GM18507 (cell line): Measurements from ENCODE around the gene LZTR1.

Source experiments
- DNase-seq: peaks from one replicate; pipeline ENCODE4 v3.0.0; 2011; ENCODE audit warnings: low read depth; ENCODE audit not compliant: insufficient read length; ENCODE audit errors: extremely low spot score
- FAIRE-seq: peaks from 2 replicates; lab custom pipeline; 2011; peaks lifted over from hg19 to GRCh38; lab: Jason Lieb, UNC

Gene LZTR1

DNA sequence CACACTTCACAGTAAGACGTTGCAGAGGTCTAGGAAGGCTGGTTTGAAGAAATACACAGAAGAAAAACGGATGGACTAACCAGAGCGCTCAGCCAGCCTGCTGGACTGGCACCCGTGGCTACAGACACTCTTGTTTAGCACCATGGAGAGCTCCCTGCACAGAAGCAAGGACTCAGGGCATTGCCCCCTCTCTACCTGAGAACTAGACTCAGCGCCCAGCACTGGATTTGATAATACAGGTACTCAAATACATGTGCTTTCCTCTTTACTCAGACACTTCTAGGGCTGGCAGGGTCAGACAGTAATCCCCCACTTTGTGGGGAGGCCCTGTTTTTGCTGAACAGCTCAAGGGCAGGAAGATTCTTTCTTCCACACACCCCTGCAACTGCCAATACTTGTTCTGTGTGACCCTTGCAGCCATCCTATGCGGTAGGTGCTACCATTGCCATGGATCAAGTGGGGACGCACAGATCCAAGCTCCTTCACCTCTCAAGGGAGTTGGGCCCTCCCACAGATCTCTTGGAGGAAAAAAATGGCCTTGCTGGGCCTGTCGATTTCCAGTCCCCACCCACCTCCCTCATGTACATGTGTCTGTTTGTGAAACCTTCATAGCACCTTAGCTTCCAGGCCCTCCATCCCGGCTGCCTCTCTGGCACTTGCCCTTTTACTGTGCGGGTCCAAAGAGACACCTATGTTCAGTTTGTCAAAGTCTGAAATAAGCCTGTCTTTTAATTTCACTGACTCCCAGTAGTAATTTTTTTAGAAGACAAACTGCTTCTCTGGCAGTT, 27.7 kb downstream of the LZTR1 start:
- no peak for DNase-seq
- FAIRE-seq, result peak; percentile 26

DNA sequence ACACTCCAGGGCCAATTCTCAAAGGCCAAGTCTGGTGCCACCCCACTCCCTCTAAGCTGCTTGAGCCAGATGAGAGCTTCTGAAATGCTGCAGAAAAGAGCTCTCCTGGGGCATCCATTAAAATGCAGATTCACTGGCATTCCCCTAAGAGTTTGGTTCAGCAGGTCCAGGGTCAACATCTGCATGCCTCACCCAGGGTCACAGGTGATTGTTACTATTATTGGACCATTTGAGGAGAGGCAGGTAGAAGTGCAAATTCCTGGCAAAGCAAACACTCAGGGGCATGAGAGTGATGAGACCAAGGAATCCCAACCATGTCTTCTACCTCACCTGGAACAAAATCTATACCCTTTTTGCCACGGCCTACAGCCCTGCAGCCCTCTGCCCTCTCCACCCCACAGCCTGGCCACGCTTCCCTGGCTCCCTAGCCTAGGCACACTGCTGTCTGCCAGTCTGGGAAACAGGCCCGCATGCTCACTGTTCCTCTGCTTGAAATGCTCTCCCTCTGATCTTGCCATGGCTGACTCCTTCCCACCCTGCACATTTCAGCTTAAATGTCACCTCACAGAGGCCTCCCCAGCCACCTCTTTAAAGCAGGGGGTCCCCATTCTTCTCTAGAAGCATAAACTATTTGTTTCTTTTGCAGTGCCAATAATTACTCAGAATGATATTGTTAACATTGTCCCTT, 28.5 kb downstream of the LZTR1 start:
- no peak for DNase-seq
- no peak for FAIRE-seq

DNA sequence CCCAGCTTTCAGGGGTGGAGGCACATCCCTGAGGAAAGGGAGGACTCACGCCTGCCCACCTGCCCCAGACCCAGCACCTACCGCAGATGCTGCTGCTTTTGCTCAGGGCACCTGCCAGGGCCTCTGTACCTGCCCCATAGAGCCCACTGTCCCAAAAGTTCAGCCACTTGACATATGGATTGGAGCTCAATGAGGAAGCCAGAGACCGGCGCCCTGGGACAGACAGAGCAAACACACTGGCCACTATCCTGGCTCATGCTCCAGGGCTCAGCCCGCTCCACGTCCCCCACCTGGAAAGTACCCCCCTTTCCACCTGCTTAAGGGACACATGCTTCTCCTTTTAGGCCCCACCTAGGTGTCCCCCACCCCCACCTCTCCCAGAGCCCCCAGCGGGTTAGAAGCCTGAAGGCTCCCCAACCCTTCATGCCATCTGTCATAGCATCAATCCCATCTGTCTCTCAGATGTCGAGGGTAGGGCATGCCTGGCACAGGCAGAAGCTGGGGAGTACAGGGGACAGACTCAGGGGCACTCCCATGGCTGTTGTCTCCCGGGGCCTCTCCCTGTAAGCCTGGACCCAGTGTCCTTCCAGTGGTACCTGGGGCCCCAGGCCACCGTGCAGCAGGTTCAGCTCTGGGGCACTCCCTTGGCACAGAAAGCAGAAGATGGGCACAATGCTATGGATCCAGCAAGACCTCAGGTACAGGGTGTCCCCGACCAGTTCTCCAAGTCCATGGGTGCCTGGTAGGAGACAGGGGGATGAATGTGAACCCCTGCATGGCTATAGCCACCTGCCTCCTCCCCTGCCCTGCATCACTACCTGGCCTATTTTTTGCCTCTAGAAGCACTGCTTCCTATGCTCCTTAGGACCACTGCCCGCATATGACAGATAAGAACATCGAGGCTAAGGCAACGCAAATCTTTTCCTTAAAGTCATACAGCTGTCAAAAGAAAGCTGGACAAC, 30.6 kb downstream of the LZTR1 start:
- FAIRE-seq (no peak), DNase-seq (no peak)

DNA sequence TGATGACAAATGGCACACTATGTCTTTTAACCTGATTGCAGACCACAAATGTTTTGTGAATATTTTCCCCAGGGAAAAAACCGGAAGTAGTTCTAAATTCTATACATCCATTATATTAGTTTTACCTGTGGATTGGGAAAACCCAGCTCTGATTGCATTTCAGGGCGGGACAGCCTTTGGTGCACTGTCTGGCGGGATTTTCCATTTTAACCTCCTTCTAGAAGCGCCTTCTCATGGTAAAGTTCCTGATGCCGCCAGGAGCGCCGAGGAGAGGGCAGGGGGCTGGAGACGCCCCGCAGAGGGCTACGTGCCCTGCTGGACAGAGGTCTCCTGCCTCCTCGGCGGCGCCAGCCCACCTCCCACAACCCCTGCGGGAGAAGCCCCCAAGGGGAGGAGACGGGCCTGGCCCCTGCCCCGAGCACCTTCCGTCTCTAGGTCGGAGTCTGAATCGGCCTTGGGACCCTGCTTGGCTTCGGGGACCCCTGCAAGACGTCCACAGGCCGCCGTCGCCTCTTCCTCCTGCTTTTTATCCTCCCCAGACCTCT, 31.6 kb downstream of the LZTR1 start:
- DNase-seq, result no peak
- no peak for FAIRE-seq

DNA sequence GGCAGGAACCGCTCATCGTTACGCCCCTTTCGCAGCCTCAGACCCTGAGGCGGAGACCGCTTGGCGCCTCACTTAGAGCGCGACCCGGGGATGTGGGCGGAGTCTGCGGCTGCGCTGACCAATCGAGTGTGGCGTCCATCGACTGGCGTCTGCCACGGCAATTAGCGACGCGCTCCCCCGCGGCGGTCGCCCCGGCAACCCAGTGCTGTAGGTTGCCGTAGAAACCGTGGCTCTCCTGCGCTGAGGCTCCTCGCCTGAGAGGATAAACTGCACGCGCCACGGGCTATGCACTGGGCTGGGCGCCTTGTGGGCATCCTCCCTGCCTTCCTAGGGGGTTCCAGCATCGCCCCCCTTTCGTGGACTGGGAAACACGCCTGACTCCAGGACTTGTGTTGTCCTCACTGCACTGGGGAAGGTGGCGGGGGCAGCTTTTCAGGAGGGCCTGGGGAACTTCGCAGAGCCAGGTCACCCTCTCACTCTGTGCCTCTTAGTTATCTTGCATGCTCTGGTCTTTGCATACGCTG, 32.2 kb downstream of the LZTR1 start:
- DNase-seq, result peak; percentile 94
- peak; percentile 96 for FAIRE-seq

DNA sequence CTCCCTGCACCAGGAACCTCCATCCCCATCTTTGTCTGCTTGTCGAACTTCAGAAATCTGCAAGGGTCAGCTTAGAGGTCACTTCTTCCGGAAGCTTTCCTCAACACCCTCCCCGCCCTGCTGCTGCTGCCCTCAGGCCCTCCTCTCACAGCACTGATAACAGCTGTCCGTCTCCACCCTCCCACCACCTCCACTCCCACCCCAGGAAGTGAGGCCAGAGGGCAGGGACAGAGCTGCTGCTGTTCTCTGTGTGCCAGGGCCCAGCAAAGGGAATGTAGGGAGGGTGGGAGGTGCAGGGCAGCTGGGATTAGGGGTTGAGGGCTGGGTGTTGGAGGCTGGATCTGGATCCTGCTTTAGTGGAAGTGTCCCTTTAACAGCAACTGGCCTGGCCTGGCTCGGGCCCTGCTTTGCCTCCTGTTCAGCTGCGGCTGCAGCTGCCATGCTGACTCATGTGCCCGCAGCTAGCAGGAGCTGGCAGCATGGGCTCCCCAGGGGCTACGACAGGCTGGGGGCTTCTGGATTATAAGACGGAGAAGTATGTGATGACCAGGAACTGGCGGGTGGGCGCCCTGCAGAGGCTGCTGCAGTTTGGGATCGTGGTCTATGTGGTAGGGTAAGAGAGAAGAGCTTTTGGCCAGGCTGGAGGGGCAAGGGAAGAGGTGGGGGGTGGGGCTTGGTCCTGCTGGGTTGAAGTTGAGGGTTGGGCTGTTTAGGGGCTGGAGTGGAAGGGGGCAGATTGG, 32.8 kb downstream of the LZTR1 start, which contains the start of gene P2RX6:
TSS of gene P2RX6 (plus strand) at position 440 of the 740 bp plus-strand sequence. CDS start at position 450, 10 bp downstream.
- DNase-seq (no peak), FAIRE-seq (no peak)

DNA sequence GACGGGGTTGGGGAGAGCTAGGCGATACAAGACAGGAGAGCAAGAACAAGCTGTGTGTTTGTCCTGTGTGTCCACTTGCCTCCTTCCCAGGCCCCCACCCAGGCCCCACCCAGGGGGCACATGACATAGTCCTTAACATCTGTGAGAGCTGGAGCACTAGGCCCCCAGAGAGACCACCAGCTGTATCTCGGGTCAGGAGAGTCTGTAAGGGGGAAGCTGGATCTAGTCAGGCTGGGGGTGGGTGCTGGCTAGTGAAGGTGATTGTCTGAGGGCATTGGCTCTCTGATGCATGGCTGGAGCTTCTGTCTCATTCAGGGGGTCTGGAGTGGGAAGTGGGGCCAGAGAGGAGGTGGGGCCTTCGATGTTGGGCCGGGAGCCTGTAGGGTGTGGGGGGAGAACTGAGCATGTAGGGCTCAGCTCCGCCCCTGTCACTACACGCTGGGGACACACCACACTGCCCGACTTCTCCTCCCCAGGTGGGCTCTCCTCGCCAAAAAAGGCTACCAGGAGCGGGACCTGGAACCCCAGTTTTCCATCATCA, 33.4 kb downstream of the LZTR1 start:
- FAIRE-seq (no peak), DNase-seq (no peak)

DNA sequence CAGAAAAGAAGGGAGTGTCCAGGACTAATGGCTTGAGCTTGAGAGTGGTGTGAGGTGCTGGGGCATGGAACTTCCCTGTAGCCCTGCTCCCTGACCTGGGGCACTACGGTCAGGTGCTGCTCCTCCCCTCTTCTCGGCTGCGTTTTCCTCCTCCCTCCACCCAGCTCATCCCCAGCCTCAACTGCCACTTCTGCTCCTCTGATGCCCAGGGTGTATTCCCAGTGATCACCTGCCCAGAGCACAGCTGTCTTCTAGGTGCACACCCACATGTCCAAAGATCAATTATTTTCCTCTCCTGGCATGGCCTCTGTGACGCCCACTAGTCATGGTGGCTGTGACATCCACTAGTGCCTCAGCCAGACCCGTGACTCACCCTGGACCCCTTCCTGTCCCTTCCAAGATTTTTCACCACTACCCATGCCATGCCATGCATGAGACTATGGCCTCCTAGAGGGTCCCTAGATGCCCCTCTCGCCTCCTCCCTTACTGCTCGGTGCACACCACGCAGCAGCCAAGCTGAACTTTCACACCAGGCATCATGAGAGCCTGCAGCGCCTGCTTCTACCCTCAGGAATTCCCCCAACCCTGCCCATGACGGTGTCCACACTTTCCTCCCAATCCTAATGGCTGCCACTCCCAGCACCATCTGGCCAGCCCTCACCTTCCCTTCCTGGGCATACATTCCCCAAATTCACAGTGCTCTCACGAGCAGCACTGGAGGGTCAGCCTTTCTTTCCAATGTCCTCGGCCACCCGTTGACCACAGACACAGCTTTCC, 34.7 kb downstream of the LZTR1 start:
- FAIRE-seq (no peak), DNase-seq (no peak)

DNA sequence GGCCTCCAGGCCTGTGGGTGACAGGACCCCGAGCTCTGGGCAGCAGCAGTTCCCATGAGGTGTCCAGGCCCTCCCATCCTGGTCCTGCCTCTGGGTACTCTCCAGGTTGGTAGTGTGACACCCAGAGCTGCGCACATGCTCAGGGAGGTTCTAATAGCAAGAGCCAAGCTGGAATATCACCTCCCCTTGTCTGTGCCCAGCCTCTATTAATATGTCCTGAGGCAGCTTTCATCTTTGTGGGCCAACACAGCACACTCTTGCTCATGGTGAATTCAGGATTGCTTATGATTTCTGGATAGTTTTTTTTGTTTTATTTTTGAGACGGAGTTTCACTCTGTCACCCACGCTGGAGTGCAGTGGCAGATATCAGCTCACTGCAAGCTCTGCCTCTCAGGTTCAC, 36.2 kb downstream of the LZTR1 start:
- no peak for DNase-seq
- FAIRE-seq, result no peak

DNA sequence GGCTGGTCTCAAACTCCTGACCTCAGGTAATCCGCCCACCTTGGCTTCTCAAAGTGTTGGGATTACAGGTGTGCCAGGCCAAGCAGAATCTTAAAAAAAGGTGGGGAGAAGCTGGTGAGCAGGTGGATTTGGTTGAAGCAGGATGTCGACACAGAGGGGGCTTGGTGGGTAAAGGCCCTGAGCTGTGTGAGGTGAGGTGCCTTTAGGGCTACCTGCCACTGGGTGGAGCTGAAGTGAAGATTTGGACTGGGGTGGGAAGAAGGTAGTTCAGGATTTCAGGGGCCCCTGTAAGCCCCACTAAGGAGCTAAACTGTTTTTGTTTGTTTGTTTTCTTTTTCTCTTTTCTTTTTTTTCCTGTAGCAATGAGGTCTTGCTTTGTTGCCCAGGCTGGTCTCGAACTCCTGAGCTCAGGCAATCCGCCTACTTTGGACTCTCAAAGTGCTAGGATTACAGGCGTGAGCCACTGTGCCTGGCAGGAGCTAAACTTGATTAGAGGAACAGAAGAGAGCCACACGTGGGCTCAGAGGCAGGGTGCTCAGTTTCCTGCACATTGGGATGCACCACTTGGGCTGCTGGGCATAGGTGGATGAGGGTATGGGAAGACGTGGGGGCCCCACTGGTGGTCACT, 38.8 kb downstream of the LZTR1 start:
- FAIRE-seq, result peak; percentile 41

DNA sequence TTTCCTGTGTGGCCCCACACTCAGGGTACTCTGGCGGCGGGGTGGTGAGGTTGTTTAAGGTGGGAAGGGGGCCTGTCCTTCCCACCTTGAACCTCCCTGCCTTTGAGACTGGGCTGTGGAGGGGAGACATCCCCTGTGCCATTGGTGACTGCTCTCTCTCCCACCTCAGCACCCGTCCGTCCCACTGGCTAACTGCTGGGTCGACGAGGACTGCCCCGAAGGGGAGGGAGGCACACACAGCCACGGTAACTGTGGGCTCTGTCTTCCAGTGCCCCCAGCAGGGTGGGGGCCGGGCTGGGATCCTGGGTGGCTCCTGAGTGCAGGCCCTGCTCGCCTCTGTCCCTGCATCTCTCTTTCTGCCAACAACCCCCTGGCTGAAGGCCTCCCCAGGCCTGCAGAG, 40.4 kb downstream of the LZTR1 start:
- no peak for FAIRE-seq

More for the DNA sequence above, 38.8 kb downstream of the LZTR1 start:
- no peak for DNase-seq

DNA sequence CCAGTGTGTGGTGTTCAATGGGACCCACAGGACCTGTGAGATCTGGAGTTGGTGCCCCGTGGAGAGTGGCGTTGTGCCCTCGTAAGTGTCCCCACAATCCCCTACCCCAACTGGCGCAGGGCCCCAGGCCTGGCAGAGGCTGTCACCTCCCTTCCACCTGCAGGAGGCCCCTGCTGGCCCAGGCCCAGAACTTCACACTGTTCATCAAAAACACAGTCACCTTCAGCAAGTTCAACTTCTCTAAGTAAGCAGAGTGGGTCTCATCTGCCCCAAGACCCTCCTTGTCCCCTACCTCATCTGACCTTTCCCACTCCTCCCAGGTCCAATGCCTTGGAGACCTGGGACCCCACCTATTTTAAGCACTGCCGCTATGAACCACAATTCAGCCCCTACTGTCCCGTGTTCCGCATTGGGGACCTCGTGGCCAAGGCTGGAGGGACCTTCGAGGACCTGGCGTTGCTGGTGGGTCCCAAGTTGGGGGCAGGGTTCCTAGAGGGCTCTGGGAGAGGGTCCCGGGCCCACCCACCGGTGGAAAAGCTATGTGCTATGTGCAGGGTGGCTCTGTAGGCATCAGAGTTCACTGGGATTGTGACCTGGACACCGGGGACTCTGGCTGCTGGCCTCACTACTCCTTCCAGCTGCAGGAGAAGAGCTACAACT, 41.0 kb downstream of the LZTR1 start:
- FAIRE-seq (no peak), DNase-seq (no peak)

More for the DNA sequence above, 40.4 kb downstream of the LZTR1 start:
- DNase-seq, result no peak

DNA sequence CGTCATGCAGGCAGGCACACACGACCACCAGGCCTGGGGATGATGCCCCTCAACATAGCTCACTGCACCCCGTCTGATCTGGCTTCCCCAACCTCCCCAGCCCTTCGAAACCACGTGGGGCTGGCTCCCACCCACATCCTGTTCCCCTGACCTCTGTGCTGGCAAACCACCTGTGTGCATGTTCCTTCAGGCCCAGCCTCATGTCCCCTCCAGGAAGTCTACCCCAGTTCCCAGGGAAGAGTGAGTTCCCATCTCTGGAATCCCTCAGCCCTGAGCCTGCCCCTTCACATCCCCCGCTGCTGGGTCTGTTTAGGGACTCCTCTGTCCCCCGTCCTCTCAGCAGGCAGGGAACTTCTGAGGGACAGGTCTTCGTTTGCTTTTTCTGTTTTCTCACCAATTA, 43.2 kb downstream of the LZTR1 start:
- DNase-seq (no peak), FAIRE-seq (no peak)

DNA sequence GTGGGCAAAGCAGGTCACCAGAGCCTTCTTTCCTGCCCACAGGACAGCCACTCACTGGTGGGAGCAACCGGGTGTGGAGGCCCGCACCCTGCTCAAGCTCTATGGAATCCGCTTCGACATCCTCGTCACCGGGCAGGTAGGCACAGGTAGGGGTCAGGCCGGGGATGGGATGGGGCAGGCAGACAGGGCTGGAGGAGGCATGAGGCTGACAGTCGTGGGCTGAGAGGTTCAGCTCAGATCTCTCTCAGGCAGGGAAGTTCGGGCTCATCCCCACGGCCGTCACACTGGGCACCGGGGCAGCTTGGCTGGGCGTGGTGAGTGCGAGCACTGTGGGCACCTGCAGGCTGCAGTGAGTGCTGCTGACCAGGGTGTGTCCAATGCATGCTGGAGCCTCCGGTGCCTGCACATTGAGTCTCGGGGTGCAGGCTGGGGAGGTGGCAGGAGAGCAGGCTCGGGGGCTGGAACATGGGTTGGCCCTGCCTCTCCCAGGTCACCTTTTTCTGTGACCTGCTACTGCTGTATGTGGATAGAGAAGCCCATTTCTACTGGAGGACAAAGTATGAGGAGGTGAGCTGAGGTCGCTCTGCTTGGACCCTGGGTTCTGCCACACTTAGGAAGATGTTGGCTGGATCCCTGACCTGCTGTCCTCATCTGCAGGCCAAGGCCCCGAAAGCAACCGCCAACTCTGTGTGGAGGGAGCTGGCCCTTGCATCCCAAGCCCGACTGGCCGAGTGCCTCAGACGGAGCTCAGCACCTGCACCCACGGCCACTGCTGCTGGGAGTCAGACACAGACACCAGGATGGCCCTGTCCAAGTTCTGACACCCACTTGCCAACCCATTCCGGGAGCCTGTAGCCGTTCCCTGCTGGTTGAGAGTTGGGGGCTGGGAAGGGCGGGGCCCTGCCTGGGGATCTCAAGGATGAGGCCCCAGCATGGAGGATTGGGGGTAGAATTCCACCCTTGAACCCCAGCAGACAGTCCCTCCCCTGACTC, 44.0 kb downstream of the LZTR1 start:
- DNase-seq (no peak), FAIRE-seq (no peak)

DNA sequence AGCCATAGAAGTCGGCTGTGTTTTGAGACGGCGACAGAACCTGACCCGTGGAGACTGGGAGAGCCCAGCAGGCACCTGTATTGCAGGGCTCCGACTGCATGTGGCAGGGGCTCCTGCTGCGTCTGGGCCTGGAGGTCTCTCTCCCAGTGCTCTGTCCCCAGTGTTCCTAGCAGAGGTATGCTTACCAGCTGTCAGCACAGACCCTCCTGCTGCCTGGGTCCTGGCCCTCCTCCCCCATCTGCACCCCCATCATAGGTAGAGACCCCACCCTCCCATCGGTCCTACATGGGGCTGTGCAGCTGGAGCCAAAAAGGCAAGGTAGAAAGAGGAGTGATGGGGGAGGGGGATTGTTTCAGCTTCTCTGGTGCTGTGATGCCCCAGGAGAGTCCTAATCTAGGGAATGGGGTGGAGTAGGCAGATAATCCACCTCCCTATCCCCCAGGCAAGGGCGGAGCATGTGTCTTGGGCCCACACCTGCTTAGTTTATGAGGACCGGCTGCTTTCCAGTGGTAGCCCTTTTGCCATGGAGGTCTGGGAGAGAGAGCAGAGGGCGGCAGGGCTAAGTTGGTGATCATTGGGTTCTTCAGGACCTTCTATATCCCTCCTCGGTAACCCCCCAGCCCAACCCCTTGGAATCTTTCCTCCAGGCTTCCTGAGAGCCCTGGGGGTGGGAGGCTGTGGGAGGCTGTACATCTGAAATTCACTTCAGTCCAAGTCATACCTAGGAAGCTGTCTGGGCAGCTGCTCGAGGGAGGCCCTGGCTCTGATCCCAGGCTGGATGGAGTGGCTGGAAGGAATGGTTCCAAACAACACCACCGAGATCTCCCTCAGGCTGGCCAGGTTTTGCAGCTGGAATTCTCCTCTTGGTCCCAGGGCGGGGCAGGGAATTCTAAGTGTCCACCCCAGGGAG, 44.9 kb downstream of the LZTR1 start:
- no peak for DNase-seq
- no peak for FAIRE-seq
